Endothelial cell of hepatic sinusoid (primary cell): ENCODE results near the gene CFAP53.
"Not testable (repeated sequence)": the region's sequence is repeated elsewhere in the genome, so short reads cannot be mapped to it uniquely, and the experiment has no call there.

Experiments
- in situ Hi-C: cut with HindIII; loops from 2 replicates; pipeline ENCODE4 v1.10.0; 2017; ENCODE audit warnings: low sequenced_read_pairs

Gene CFAP53, protein sequence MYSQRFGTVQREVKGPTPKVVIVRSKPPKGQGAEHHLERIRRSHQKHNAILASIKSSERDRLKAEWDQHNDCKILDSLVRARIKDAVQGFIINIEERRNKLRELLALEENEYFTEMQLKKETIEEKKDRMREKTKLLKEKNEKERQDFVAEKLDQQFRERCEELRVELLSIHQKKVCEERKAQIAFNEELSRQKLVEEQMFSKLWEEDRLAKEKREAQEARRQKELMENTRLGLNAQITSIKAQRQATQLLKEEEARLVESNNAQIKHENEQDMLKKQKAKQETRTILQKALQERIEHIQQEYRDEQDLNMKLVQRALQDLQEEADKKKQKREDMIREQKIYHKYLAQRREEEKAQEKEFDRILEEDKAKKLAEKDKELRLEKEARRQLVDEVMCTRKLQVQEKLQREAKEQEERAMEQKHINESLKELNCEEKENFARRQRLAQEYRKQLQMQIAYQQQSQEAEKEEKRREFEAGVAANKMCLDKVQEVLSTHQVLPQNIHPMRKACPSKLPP

DNA sequence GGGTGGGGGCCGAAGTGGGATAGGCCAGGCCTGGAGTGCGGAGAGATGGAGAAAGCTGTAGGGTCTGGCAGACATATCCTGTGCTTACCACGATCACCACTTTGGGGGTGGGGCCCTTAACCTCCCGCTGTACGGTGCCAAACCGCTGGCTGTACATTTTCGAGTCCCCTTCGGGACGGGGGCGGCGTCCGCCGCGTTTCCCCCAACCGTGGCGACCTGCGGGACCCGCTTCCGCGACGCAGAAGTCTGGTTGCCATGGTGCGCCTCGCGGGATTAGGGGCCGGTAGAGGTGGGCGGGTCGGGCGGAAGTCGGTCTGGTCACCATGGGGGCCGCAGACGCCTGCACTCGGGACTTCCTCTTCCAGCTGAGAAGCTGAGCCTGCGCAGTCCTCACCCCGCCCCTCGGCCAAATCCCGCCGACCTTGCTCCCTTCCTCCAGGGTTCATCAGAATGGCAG, at the start of gene CFAP53:
TSS of gene CFAP53 (minus strand) at position 248 of the 457 bp plus-strand sequence. CDS start at position 157, 91 bp downstream.
- in situ Hi-C loops: loop anchor here (5.0 kb wide), 1 partner anchor 71 kb away; no protein-coding TSS in a partner anchor

DNA sequence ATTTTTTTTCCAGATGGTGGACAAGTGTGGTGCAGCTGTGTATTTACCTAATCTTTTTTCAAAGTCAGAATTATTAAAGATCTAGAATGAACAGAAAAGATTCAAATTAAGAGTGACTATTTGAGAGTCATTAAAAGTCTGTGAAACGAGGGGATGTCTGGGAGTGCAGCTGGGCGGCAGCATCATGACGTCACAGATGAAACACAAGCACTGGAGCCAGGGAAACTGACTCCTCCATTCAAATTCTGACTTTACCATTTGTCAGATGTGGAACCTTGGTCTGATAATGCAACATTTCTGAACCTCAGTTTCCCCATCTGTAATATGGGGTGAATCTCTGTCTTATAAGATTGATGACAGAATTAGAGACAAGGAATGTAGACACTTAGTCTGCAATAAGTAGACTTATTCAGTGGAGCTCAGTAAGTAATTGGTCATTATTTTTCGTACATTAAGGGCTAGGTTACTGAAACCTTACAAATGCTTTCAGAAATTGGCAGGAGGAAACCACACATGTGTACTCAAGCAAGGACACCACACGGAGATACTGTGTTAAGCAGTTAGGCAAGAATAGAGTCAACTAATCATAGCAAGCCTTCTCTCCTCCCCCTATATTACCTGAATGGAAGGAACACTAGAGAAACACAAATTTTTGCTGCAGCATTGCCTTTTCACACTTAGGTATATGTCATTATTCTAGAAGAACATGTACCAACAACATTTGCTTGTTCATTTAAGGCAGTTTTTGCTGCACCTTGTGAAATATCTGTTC, 49.0 kb upstream of the CFAP53 start:
- in situ Hi-C loops: no loop called here

DNA sequence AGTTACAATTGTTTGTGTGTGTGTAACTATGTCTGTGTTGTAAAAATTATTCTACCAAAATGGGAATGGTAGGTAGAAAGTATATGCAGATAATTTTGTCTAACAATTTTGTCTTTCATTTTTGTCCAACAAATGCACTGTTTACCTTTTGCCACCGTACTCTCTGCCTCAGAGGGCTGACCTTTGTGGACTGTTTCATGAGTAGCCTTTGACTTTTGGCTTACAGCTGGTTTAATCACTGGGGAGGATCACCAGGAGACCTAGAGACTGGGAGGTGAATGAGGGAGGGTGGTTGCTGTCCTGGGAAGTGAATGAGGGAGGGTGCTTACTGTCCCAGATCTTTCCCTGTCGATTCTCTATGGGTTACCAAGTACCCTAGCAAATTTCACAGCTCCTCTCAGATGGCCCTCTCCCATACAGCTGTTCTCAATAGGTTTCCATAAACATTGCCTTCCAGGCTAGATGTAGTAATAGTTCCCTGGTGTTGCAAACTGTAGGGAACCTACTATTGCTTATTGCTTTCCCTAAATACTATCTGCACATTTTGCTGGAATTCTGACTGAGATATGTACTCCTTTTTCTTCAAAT, 47.7 kb upstream of the CFAP53 start:
- in situ Hi-C loops: no loop called here

DNA sequence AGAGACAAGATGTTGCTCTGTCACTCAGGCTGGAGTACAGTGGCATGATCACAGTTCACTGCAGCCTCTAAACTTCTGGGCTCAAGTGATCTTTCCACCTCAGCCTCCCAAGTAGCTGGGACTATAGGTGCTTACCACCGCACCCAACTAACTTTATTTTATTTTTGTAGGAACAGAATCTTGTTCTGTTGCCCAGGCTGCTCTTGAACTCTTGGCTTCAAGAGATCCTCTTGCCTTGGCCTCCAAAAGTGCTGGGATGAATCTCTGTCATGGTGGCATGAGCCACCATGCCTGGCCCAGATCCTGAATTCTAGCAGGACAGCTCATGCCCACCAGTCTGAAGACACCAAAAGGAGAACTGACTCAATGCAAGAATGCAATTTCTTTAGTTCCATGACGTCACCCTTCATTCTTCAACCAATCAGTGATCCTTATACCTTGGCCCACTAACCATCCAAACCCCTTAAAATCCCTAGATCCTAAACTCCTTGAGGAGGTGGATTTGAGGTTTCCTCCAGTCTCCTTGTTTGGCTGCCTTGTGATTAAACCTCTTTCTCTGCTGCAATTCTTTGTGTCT, 46.8 kb upstream of the CFAP53 start:
- in situ Hi-C loops: no loop called here

DNA sequence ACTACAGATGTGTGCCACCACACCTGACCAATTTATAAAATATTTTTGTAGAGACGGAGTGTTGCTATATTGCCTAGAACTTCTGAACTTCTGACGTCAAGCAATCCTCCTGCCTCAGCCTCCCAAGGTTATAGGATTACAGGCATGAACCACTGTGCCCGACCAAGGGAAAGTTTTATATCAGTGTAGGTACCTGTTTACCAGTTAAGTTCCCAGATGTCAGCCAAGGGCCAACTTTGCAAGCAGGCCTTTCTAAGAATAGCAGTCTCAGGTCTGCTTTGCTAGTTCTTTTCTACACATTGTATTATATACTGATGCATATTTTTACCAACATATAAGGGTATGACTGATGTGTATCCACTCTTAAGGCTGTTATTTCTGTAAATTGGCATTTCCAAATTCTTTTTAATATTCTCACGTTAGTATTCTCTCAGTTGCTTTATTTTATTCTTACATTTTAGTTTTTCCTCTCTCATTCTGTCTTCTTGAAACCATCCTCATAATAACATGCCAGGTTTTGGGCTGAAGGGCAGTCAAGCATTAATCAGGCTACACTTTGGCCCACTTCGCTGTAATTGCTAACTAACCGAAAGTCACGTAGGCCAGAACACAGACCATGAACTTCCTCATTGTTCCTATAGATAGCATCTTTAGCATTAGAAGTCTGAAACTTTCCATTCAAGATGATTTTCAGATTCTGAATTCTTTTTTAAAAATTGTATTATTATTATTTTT, 46.2 kb upstream of the CFAP53 start:
- in situ Hi-C loops: no loop called here

DNA sequence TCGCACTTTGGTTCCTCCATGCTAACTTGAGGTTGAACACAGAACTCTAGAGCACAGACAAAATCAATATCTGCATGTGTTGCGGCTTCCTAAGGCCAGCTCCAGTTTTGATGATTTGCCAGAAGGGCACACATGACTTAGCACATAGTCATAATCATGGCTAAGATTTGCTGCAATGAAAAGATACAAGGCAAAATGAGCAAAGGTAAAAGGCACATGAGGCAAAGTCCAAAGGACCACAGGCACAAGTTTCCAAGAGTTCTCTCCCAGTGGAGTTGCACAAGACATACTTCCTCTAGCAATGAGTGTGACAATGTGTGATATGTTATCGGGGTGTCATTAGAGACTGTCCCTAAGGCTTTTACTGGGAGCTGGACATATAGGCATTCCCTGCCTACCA, 45.4 kb upstream of the CFAP53 start:
- in situ Hi-C loops: no loop called here

DNA sequence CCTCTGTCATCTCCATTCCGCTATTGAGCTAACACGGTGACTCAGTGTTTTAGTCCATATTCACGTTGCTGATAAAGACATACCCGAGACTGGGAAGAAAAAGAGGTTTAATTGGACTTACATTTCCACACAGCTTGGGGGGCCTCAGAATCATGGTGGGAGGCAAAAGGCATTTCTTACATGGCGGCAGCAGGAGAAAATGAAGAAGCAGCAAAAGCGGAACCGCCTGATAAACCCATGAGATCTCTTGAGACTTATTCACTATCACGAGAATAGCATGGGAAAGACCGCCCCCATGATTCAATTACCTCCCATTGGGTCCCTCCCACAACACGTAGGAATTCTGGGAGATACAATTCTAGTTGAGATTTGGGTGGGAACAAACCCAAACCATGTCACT, 43.8 kb upstream of the CFAP53 start:
- in situ Hi-C loops: no loop called here

DNA sequence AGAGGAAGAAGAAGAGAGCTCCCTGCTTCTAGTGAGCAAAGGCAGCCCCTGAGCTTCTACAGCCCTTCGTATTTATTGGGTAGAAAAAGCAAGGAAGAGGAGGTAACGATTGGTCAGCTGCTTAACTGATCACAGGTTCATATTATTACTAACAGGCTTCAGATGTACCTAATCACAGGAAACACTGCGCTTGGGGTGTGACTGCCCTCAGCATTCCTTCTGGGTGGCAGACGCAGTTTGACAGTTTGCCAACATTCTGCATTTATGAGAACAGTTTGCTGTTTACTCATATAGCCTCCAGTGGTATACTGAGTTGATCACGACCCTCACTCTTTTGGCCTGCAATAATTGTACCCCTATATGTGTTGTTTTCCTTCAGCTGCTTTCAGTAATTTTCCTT, 42.6 kb upstream of the CFAP53 start:
- in situ Hi-C loops: not testable (repeated sequence)

DNA sequence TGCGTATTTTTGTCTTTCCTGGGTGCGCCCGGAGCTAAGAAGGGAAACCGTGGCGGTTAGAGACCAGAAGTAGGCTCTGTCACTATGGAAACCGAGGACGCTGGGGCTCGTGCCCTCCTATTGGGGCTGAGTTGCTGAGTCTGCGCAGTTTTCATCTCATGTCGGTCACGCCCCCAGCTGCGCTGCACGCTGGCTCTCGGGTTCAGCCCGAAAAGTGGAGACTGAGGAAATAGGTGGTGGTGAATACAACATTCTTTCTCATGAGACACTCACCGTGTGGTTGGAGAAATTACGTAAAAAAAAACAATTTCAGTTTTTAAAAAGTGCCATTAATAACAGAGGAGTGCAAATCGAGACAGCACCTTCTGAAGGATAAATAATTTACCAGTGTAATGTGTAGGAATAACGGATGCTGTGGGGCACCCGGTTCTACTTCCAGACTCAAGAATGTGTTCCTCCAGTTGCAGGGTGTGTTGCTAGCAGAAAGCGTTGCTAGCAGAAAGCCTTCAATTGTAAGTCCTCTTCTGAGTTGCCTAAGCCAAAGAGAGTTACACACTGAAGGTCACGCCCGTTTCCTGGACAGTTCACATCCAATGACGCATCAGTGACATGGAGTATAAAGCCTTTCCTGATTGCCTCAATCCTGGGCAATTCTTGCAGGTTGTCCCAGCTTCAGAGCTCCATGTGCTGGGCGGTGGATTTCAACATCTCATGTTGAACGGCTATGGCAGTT, 41.6 kb upstream of the CFAP53 start:
- in situ Hi-C loops: no loop called here

DNA sequence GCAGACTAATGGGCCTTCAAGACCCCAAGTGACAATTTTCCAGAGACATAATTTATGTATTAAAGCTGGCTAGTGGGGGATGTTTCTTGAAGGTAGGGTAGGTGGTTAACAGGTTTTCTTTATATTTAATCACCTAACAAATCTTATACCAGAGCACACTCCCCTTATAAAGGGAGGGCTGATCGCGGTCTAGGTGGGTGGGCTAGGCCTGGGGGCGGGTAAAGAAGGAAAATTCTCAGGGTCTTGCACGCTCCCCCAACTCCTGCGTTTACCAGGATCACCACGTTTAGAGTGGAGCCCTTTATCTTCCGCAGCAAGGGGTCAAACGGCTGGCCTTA, 41.1 kb upstream of the CFAP53 start:
- in situ Hi-C loops: no loop called here

DNA sequence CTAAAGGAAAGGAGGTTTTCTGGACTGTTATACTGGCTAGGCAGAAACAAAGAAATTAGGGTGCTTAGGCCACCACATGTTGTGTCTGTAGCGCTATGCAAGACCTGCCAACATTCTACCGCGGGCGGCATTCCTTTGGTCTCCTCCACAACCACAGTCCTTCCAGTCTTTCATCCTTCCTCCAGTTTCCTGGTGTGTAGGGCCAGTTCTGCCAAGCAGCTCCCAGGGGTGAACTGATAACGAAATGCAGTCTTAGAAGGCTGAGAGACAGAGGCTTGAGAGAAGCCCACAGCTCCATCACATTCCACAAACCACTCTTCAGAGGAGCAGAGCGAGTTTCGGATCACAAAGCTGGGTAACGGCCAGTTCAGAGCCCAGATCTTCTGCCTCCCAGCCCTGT, 40.6 kb upstream of the CFAP53 start:
- in situ Hi-C loops: no loop called here

DNA sequence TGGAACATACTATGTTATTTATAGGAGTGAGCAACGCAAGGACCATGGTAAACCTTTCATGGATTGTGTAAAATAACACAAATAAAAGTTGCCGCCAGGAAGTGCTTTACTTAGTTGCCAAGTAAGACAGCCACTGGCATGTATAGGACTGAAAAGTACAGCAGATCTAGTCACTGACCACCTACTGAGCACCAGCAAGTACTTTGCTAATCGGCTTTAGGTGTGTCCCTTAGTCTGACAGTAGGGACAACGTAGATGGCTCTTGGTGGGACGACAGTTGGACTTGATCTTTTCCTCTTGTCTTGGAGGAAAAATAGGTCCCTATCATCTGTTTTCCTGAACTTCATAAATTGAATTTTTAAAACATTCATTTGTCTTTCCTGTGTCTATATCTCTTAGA, 34.8 kb upstream of the CFAP53 start:
- in situ Hi-C loops: no loop called here

DNA sequence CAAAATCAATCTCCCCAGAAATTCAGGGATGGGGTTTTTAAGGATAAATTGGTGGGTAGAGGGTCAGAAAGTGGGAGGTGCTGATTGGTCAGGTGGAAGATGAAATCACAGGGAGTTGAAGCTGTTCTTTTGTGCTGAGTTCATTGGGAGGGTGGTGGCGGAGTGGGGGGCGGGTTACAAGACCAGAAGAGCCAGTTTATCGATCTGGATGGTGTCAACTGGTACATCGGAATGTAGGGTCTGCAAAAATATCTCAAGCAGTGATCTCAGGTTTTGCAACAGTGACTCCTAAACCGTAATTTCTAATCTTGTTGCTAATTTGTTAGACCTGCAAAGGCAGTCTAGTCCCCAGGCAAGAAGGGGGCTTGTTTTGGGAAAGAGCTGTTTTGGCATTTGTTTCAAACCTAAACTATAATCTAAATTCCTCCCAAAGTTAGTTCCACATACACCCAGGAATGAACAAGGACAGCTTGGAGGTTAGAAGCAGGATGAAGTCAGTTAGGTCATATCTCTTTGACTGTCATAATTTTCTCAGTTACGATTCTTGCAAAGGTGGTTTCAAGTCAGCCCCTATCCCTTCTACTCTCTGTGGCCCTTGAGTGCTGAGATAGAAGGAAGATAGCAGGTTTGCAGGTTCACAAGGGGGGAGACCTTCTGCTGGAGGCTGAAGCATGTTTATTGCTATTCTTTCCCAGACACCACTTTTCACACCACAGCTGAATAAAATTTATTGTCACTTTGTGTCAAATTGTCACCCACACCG, 33.5 kb upstream of the CFAP53 start:
- in situ Hi-C loops: no loop called here

DNA sequence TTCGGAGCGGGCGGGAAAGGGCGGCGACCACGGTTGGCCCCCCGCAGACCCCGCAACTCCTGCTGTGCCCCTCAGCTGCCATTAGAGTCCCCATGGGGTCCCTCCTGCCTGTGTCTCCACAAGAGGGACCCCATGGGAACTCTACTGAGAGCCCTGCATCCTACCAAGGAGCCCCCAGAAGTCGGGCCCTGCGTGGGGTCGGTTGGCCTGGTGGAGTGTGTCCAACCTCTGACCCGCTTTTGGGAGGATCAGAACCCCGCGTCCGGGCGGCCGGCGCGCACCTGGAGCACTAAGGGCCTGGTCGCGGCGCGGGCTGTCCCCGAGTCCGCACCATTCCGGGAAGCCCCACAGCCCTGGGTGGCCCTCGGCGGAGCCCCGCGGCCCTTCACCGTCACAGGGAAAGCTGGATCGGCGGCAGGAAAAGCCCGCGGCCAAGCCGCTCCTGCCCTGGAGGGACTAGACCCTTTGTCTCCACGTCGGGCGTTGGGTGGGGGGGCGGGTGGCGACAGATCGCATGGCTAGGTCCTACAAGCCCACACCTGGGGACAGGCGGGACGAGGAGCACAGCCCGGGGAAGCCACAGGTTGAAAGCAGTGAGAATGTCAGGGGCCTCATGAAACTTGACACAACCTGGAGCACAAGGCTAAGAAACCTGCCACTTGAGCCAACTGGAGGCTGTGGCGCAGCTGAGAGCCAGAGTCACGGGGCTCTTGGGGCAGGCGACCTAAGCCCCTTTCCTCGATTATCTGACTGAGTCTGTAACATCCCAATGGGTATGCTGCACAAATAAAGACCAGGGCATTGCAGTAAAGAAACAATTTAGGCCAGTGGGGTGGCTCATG, 32.4 kb upstream of the CFAP53 start:
- in situ Hi-C loops: no loop called here

DNA sequence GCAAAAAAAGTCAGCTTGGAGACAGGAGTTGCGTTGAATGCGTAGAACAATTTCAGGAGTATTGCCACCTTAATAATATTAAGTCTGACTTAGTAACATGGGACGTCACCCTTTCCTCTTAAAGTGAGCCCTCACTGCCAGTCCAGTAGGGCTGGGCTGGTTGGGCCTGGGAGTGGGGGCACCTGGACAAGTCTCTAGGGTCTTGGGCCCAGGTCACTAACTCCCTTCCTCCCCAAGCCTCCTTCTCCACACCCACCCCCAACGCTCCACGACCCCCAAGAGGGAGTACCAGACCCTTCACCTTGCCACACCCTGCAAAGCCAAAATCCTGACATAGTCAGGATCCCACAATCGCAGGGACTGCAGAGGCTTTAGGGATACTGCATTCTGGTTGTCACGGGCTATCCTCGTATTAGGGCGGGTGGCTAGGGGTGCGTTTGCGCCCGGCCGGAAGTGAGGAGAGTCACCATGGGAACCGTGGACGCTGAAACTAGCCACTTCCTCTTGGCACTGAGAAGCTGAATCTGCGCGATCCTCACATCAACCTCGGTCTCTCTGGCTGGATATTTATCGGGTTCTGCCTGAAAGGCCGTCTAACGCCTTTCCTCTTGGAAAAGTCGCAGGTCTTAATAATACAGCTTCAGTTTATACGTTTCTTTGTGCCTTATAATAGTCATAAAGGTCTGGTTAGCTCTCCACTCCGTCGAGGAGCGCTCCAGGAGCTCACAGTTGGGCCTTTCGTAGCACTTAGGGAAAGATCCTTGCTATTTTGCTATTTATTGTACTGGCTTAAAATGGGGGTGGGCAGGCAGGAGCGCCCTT, 31.5 kb upstream of the CFAP53 start:
- in situ Hi-C loops: no loop called here

DNA sequence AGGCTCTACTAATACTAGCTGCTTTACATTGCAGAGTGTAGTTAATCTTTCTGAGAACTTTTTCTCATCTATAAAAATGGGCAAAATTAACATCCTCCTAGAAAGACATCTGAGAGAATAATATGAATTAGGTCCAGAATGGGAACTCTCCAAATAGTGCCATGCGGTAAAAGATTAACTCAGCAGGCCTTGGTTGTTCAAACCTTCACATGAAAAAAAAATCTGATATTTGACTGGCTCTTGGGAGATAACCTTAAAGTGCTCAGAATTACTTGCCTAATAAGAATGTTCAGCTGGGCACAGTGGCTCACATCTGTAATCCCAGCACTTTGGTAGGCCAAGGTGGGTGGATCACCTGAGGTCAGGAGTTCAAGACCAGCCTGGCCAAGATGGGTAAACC, 26.7 kb upstream of the CFAP53 start:
- in situ Hi-C loops: no loop called here

DNA sequence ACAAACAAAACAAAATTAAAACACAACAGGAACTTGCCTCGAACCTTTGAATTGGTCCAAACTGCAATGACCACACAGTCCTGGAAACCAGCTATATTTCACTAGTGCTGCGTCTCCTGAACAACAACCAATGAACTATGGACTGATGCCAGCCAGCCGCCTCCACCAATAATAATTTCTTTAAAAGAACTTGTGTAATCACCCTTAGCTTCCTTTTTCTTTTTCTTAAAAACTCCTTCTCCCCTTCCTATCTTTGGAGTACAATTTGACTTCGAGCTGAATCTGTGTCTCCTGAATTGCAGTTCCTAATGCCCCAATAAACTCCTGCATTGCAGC, 22.8 kb upstream of the CFAP53 start:
- in situ Hi-C loops: no loop called here
